Gastrocnemius medialis (tissue), 4 donors: ENCODE results near the gene CERKL.

Source experiments
- POLR2A ChIP-seq, 2 donors: fragments of 450-650 bp; IDR thresholded peaks; one replicate each; pipeline ENCODE4 v1.6.1; 2017; ENCODE audit warnings: antibody characterized with exemption in 2 of 2, mild to moderate bottlenecking in 2 of 2, moderate library complexity in 2 of 2
- TF ChIP-seq, protein P1 (sequence below), 5 experiments: fragments of 450-650 bp in 3 of 5; fragments of 200-600 bp in 2 of 5; sonication (generic) in 2 of 5; IDR thresholded peaks in 4 of 5; conservative IDR thresholded peaks in 1 of 5; 1 replicate in 4 of 5; 2 replicates in 1 of 5; pipeline ENCODE4 v1.5.1; 2016 to 2019; ENCODE audit warnings: antibody characterized with exemption in 5 of 5, mild to moderate bottlenecking in 3 of 5, moderate library complexity in 3 of 5

GRCh38 chr2:181660181-181660580 is 3.3 kb upstream of the CERKL start:
- TF ChIP-seq, protein P1, sequence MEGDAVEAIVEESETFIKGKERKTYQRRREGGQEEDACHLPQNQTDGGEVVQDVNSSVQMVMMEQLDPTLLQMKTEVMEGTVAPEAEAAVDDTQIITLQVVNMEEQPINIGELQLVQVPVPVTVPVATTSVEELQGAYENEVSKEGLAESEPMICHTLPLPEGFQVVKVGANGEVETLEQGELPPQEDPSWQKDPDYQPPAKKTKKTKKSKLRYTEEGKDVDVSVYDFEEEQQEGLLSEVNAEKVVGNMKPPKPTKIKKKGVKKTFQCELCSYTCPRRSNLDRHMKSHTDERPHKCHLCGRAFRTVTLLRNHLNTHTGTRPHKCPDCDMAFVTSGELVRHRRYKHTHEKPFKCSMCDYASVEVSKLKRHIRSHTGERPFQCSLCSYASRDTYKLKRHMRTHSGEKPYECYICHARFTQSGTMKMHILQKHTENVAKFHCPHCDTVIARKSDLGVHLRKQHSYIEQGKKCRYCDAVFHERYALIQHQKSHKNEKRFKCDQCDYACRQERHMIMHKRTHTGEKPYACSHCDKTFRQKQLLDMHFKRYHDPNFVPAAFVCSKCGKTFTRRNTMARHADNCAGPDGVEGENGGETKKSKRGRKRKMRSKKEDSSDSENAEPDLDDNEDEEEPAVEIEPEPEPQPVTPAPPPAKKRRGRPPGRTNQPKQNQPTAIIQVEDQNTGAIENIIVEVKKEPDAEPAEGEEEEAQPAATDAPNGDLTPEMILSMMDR (IDR thresholded peaks at IDR 0.05 in 4 of 5, conservative IDR thresholded peaks at IDR 0.05 in 1 of 5) = no peak
- no peak for TF ChIP-seq POLR2A (IDR thresholded peaks at IDR 0.05)
